H9 (cell line): Measurements from ENCODE around the gene GALNT7. TPM values are rescaled to one million over a fixed set of nuclear protein-coding genes. Genes with fewer than 3 reads are reported as not detected.
"Not testable (repeated sequence)": the region's sequence is repeated elsewhere in the genome, so short reads cannot be mapped to it uniquely, and the experiment has no call there.

Experiments used
- DNase-seq: peaks from one replicate; pipeline ENCODE4 v3.0.0-alpha.2; 2017
- H2AFZ ChIP-seq: one replicate; pipeline ENCODE4 v1.6.1; 2013; ENCODE audit warnings: mild to moderate bottlenecking, low read length, control low read depth, moderate library complexity
- H2AK5ac ChIP-seq: 2 replicates; pipeline ENCODE4 v1.6.1; 2013; ENCODE audit warnings: low read length, control low read depth, mixed read lengths; ENCODE audit not compliant: insufficient read length
- H2BK120ac ChIP-seq: one replicate; pipeline ENCODE4 v1.6.1; 2013; ENCODE audit warnings: low read depth, mild to moderate bottlenecking, low read length, control low read depth, inconsistent platforms; ENCODE audit not compliant: poor library complexity, severe bottlenecking
- H2BK12ac ChIP-seq: 2 replicates; pipeline ENCODE4 v1.6.1; 2013; ENCODE audit warnings: low read length, control low read depth, mixed read lengths, low read depth; ENCODE audit not compliant: insufficient read length
- H2BK15ac ChIP-seq: 2 replicates; pipeline ENCODE4 v1.6.1; 2013; ENCODE audit warnings: low read depth, low read length, control low read depth
- H2BK20ac ChIP-seq: one replicate; pipeline ENCODE4 v1.6.1; 2013; ENCODE audit warnings: low read depth, mild to moderate bottlenecking, low read length, control low read depth, inconsistent platforms; ENCODE audit not compliant: poor library complexity, severe bottlenecking
- H2BK5ac ChIP-seq: 2 replicates; pipeline ENCODE4 v1.6.1; 2013; ENCODE audit warnings: low read length, control low read depth, mixed read lengths; ENCODE audit not compliant: insufficient read length
- H3K14ac ChIP-seq: 2 replicates; pipeline ENCODE4 v1.6.1; 2013; ENCODE audit warnings: low read length, control low read depth; ENCODE audit not compliant: insufficient read depth
- H3K18ac ChIP-seq: 2 replicates; pipeline ENCODE4 v1.6.1; 2013; ENCODE audit warnings: low read depth, mild to moderate bottlenecking, mixed read lengths, low read length, control low read depth; ENCODE audit not compliant: insufficient read length
- H3K23ac ChIP-seq: 2 replicates; pipeline ENCODE4 v1.6.1; 2013; ENCODE audit warnings: low read length, control low read depth, mixed read lengths, low read depth; ENCODE audit not compliant: insufficient read length
- H3K23me2 ChIP-seq: 2 replicates; pipeline ENCODE4 v1.6.1; 2013; ENCODE audit warnings: low read depth, mild to moderate bottlenecking, mixed read lengths, low read length, control low read depth; ENCODE audit not compliant: insufficient read length, poor library complexity, severe bottlenecking
- H3K27ac ChIP-seq: 2 replicates; pipeline ENCODE4 v1.5.1; 2013; ENCODE audit warnings: low read length, control low read depth, mixed read lengths, low read depth; ENCODE audit not compliant: insufficient read length
- H3K27me3 ChIP-seq: 2 replicates; pipeline ENCODE4 v1.6.1; 2013; ENCODE audit warnings: low read length, control low read depth, inconsistent platforms; ENCODE audit not compliant: insufficient read depth
- H3K4ac ChIP-seq: 2 replicates; pipeline ENCODE4 v1.6.1; 2013; ENCODE audit warnings: low read depth, mild to moderate bottlenecking, control low read depth, inconsistent platforms, low read length, moderate library complexity
- H3K4me1 ChIP-seq: 2 replicates; pipeline ENCODE4 v1.6.1; 2013; ENCODE audit warnings: low read length, control low read depth, inconsistent platforms; ENCODE audit not compliant: insufficient read depth
- H3K4me2 ChIP-seq: 2 replicates; pipeline ENCODE4 v1.6.1; 2013; ENCODE audit warnings: low read length, control low read depth, mixed read lengths; ENCODE audit not compliant: insufficient read length, insufficient read depth
- H3K56ac ChIP-seq: 2 replicates; pipeline ENCODE4 v1.6.1; 2013; ENCODE audit warnings: low read depth, mild to moderate bottlenecking, mixed read lengths, low read length, control low read depth; ENCODE audit not compliant: insufficient read length
- H3K79me1 ChIP-seq: 2 replicates; pipeline ENCODE4 v1.6.1; 2013; ENCODE audit warnings: low read depth, mild to moderate bottlenecking, moderate library complexity, low read length, control low read depth, inconsistent platforms; ENCODE audit not compliant: insufficient read depth, poor library complexity, severe bottlenecking
- H3K79me2 ChIP-seq: 2 replicates; pipeline ENCODE4 v1.6.1; 2013; ENCODE audit warnings: low read length, control low read depth, inconsistent platforms; ENCODE audit not compliant: insufficient read depth
- H3K9ac ChIP-seq: 2 replicates; pipeline ENCODE4 v1.6.1; 2013; ENCODE audit warnings: low read length, control low read depth, mixed read lengths; ENCODE audit not compliant: insufficient read length; ENCODE audit errors: extremely low read depth
- H3K9me3 ChIP-seq: one replicate; pipeline ENCODE4 v1.6.1; 2013; ENCODE audit warnings: low read depth, low read length, inconsistent platforms; ENCODE audit not compliant: control insufficient read depth
- H3T11ph ChIP-seq: one replicate; pipeline ENCODE4 v1.6.1; 2013; ENCODE audit warnings: mild to moderate bottlenecking, low read length, control low read depth, inconsistent platforms
- H4K20me1 ChIP-seq: one replicate; pipeline ENCODE4 v1.6.1; 2013; ENCODE audit not compliant: control insufficient read depth, insufficient read length, insufficient read depth
- H4K5ac ChIP-seq: 2 replicates; pipeline ENCODE4 v1.6.1; 2013; ENCODE audit warnings: low read depth, mild to moderate bottlenecking, mixed read lengths, low read length, control low read depth; ENCODE audit not compliant: insufficient read length
- H4K8ac ChIP-seq: replicated peaks from 2 replicates; pipeline ENCODE4 v1.6.1; 2013; ENCODE audit warnings: low read length, control low read depth, mixed read lengths, low read depth; ENCODE audit not compliant: insufficient read length
- H4K91ac ChIP-seq: 2 replicates; pipeline ENCODE4 v1.6.1; 2013; ENCODE audit warnings: low read depth, mild to moderate bottlenecking, moderate library complexity, mixed read lengths, low read length, control low read depth; ENCODE audit not compliant: insufficient read length
- H3K27ac Mint-ChIP-seq, 3 experiments: 2 replicates in 2 of 3; 3 replicates in 1 of 3; pipeline ENCODE4 v1.8.0; 2020 to 2021; ENCODE audit warnings: mixed read lengths in 3 of 3, mild to moderate bottlenecking in 1 of 3, moderate library complexity in 1 of 3
- H3K27me3 Mint-ChIP-seq: 2 replicates; pipeline ENCODE4 v1.8.0; 2021; ENCODE audit warnings: low read depth, mild to moderate bottlenecking, moderate library complexity, mixed read lengths
- H3K36me3 Mint-ChIP-seq, 3 experiments: 2 replicates in 2 of 3; 3 replicates in 1 of 3; pipeline ENCODE4 v1.8.0; 2020 to 2021; ENCODE audit warnings: low read depth in 3 of 3, mixed read lengths in 3 of 3; ENCODE audit not compliant: insufficient read depth in 1 of 3
- H3K4me1 Mint-ChIP-seq, 2 experiments: 2 replicates each; pipeline ENCODE4 v1.8.0; 2020; ENCODE audit warnings: mixed read lengths in 2 of 2
- H3K4me3 Mint-ChIP-seq, 2 experiments: 2 replicates in 1 of 2; 3 replicates in 1 of 2; pipeline ENCODE4 v1.8.0; 2020 to 2021; ENCODE audit warnings: mild to moderate bottlenecking in 2 of 2, mixed read lengths in 2 of 2, moderate library complexity in 1 of 2
- H3K9me3 Mint-ChIP-seq, 2 experiments: 2 replicates in 1 of 2; 3 replicates in 1 of 2; pipeline ENCODE4 v1.8.0; 2020; ENCODE audit warnings: mild to moderate bottlenecking in 2 of 2, mixed read lengths in 2 of 2, moderate library complexity in 1 of 2
- WGBS: extraction: QIAGEN DNeasy Blood & Tissue Kit; methylation state at CpG from one replicate; pipeline ENCODE4 v1.1.7; 2013; ENCODE audit warnings: missing lambda C conversion rate, low lambda C conversion rate, mixed read lengths; ENCODE audit not compliant: insufficient read length; ENCODE audit errors: extremely low coverage; 5-methylcytosine and 5-hydroxymethylcytosine counted together
- long read RNA-seq: library from polyadenylated mRNA; unstranded; transcript quantifications from one replicate; pipeline ENCODE4 v2.0.0, GENCODE V29; 2020
- total RNA-seq: library from RNA; stranded (reverse); gene quantifications from 2 replicates; pipeline ENCODE4 v1.2.1, GENCODE V29; 2021
- TF ChIP-seq, protein P1 (sequence below): fragments of 200-600 bp; sonication (generic); conservative IDR thresholded peaks from 3 replicates; pipeline ENCODE4 v1.8.0; 2021; ENCODE audit warnings: antibody characterized with exemption, mild to moderate bottlenecking

The GALNT7 gene
- 55.3 and 57.3 TPM in 2 replicates for total RNA-seq
- long read RNA-seq, full-length matches to known transcripts, result 200 of 291 reads
- long read RNA-seq, partial matches to known transcripts, result 11 of 291 reads
- long read RNA-seq, other reads (novel, unspliced or antisense), result 80 of 291 reads

DNA sequence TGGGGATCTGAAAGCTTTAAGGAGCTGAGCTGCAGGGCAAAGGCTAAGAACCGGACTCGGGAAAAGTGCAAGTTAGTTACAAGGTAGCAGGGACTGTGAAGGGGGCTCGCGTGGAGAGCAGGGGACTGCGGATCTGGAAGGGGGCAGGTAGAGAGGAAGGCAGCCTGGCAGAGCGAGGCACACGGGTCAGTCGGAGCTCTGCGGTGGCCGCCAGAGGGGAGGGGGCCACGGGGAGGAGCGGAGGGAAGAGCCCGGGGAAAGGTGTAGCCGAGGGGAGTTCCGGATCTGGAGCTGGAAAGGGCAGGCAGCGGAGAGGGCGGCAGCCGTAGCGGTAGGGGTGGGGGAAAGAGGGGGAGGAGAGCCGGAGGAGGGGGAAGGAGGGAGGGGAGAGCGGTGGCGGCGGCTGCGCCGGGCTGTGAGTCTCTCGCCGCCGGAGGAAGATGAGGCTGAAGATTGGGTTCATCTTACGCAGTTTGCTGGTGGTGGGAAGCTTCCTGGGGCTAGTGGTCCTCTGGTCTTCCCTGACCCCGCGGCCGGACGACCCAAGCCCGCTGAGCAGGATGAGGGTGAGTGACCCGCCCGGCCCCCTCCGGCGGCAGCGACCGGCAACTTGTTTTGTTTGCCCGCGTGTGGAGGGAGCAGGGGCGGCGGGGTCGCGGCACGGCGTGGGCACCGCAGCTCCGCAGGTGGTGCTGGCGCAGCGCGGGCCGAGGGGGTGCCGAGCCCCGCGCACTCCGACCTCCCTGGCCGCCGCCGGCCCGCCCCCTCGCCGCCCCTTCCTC, at the start of gene GALNT7:
Gene GALNT7, plus strand, starts transcription at position 416 of the 782 bp plus-strand sequence. Its CDS starts 25 bp downstream, at position 441.
- H4K20me1 ChIP-seq, result no peaks in the 10 kb centered on the region
- no CpG with 5 or more reads among the region's 64 CpGs for WGBS

DNA sequence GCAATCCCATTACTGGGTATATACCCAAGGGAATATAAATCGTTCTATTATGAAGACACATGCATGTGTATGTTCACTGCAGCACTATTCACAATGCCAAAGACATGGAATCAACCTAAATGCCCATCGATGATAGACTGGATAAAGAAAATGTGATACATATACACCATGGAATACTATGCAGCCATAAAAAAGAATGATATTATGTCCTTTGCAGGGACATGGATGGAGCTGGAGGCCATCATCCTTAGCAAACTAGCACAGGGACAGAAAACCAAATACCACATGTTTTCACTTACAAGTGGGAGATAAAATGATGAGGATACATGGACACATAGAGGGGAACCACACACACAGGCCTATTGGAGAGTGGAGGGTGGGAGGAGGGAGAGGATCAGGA, 49.8 kb upstream of the GALNT7 start:
- H3K79me1 ChIP-seq, H3K56ac ChIP-seq, H3K18ac ChIP-seq, H3K36me3 Mint-ChIP-seq, DNase-seq, H2BK120ac ChIP-seq, H3K27me3 ChIP-seq, H2BK20ac ChIP-seq, H3T11ph ChIP-seq, H4K20me1 ChIP-seq, H4K91ac ChIP-seq, H3K9me3 Mint-ChIP-seq, H3K27me3 Mint-ChIP-seq, H2BK12ac ChIP-seq, H2AK5ac ChIP-seq, H3K9ac ChIP-seq, H3K4me3 Mint-ChIP-seq, H4K8ac ChIP-seq, H3K23me2 ChIP-seq, H2BK5ac ChIP-seq, H3K4me2 ChIP-seq, H3K27ac Mint-ChIP-seq, H3K79me2 ChIP-seq, H3K27ac ChIP-seq, H3K14ac ChIP-seq, H3K4me1 ChIP-seq, H3K4ac ChIP-seq, H2AFZ ChIP-seq, H3K4me1 Mint-ChIP-seq, H3K9me3 ChIP-seq, H3K23ac ChIP-seq, H2BK15ac ChIP-seq, H4K5ac ChIP-seq: not testable (repeated sequence)
- no CpG with 5 or more reads among the region's 2 CpGs for WGBS

More for the DNA sequence above, at the start of gene GALNT7:
- DNase-seq, result peak; percentile 88
- peaks cover 30% of the 10 kb centered on the region for H3K79me2 ChIP-seq
- H2BK12ac ChIP-seq, result no peak within 1 kb of the TSS
- Mint-ChIP-seq H3K27me3 (no peaks in the 10 kb centered on the region; the same call in none of the 2 replicates), H3K4me1 (peaks cover 40 to 42% of the 10 kb centered on the region in 2 experiments), H3K36me3 (peaks cover 15 to 22% (median 18%) of the 10 kb centered on the region in 3 experiments), H3K27ac (peak within 1 kb of the TSS; percentile 95 to 98 (median 98)), H3K4me3 (peak within 1 kb of the TSS; percentile 92 to 94), H3K9me3 (peaks cover 0 to 4% of the 10 kb centered on the region in 2 experiments; a peak in 3 of 5 replicates)
- no peak within 1 kb of the TSS for H4K5ac ChIP-seq
- peaks cover 4% of the 10 kb centered on the region for H3K79me1 ChIP-seq
- H2AK5ac ChIP-seq, result no peak within 1 kb of the TSS
- no peak within 1 kb of the TSS for H4K8ac ChIP-seq
- peak within 1 kb of the TSS; percentile 40 for H2BK120ac ChIP-seq
- H4K91ac ChIP-seq, result no peak within 1 kb of the TSS
- peak within 1 kb of the TSS; percentile 53 for H2AFZ ChIP-seq
- H3K27ac ChIP-seq, result peak within 1 kb of the TSS; percentile 71
- no peak within 1 kb of the TSS for H3T11ph ChIP-seq
- H3K18ac ChIP-seq, result peak within 1 kb of the TSS; percentile 79
- H3K4me2 ChIP-seq, result peak within 1 kb of the TSS; percentile 89
- no peak within 1 kb of the TSS; the same call in 1 of the 2 replicates for H2BK15ac ChIP-seq
- H3K56ac ChIP-seq, result no peak within 1 kb of the TSS
- no peak within 1 kb of the TSS; the same call in 1 of the 2 replicates for H3K4ac ChIP-seq
- peak within 1 kb of the TSS; percentile 27 for H2BK5ac ChIP-seq
- H3K9ac ChIP-seq, result peak within 1 kb of the TSS; percentile 85
- H3K27me3 ChIP-seq, result no peaks in the 10 kb centered on the region
- no peak within 1 kb of the TSS for H2BK20ac ChIP-seq
- H3K14ac ChIP-seq, result peak within 1 kb of the TSS; percentile 91
- H3K9me3 ChIP-seq, result no peaks in the 10 kb centered on the region
- peaks cover 15% of the 10 kb centered on the region for H3K4me1 ChIP-seq
- no peak within 1 kb of the TSS for H3K23ac ChIP-seq
- TF ChIP-seq, protein P1, sequence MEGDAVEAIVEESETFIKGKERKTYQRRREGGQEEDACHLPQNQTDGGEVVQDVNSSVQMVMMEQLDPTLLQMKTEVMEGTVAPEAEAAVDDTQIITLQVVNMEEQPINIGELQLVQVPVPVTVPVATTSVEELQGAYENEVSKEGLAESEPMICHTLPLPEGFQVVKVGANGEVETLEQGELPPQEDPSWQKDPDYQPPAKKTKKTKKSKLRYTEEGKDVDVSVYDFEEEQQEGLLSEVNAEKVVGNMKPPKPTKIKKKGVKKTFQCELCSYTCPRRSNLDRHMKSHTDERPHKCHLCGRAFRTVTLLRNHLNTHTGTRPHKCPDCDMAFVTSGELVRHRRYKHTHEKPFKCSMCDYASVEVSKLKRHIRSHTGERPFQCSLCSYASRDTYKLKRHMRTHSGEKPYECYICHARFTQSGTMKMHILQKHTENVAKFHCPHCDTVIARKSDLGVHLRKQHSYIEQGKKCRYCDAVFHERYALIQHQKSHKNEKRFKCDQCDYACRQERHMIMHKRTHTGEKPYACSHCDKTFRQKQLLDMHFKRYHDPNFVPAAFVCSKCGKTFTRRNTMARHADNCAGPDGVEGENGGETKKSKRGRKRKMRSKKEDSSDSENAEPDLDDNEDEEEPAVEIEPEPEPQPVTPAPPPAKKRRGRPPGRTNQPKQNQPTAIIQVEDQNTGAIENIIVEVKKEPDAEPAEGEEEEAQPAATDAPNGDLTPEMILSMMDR, result no peak
- H3K23me2 ChIP-seq, result peaks cover 12% of the 10 kb centered on the region
